ENCODE data around the gene ANKRD40CL. TPM values are rescaled to one million over a fixed set of nuclear protein-coding genes. Genes with fewer than 3 reads are reported as not detected.
"Not testable (repeated sequence)": the region's sequence is repeated elsewhere in the genome, so short reads cannot be mapped to it uniquely, and the experiment has no call there.

ANKRD40CL gene
- total RNA-seq, 3 donors from 2014 or later = not detected

- not testable (repeated sequence) for H3K27me3 Mint-ChIP-seq (ENCODE audit: low read depth); ATAC-seq; DNase-seq; H3K4me3 Mint-ChIP-seq; H3K9me3 Mint-ChIP-seq
- Mint-ChIP-seq H3K4me1 (ENCODE audit: low read depth) (peaks cover 59% of the 10 kb centered on the region), H3K36me3 (ENCODE audit: insufficient read depth) (peaks cover 21% of the 10 kb centered on the region)
Measured at GRCh38 chr17:50724622-50725021, 42.7 kb downstream of the ANKRD40CL start.

DNA sequence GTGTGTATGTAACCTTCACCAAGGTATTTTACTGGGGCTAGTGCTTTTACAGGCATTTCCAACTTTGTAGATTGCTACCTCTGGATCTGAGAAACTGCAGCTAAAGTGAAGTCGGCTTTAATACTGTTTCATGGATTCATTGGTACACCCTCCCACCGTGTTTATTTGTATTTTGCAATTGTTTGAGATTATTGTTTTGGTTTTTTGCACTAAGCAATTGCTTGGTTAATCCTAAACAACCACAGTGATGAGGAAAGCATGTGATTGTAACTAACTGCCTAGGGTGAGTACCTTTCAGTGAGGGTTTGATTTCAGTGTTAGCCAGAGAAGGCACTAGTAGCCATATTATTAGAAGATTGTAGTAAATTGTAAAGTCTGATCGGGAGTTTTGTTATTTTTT is 44.6 kb downstream of the ANKRD40CL start:
- DNase-seq (no peak), ATAC-seq (no peak)
- Mint-ChIP-seq H3K4me3 (peak overlapping the region; percentile 98), H3K27me3 (ENCODE audit: low read depth) (no peaks in the 10 kb centered on the region), H3K36me3 (ENCODE audit: insufficient read depth) (peaks cover 21% of the 10 kb centered on the region), H3K4me1 (ENCODE audit: low read depth) (peaks cover 47% of the 10 kb centered on the region), H3K9me3 (no peaks in the 10 kb centered on the region)

DNA sequence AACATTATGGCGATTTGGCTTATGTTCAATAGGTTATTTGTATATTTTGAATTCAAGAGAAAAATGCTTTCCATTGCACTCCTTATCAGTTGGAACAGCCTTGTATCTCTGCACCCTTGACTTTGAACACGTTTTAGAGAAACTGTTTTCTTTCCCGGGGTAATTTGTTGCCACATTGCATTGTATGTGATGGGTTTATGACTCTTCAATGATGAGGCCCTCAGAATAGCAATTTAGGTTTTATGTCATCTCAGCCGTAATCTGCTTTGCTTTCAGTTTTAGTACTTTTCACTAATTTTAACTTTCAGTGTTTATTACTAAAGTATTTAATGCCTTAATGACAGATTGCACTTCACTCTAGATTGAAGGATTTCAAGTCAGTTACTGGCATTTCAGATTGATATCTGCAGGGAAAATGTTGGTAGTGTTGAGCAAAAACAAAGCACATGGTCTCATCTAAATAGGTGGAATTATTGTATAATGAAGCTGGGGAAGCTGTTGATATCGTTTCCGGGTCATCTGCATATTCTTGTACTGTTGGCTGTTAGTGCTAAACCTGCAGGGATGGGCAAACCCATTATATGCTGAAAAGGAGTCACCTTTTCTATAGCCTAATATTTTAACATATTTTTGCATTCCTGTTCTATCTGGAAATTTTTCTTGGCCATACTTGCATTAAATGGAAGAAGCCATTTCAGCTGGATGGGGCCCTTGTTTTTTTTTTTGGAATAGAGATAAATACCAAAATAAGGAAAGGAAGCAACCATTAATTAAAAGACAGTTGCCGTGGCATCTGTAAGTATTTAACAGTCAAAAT is 45.9 kb downstream of the ANKRD40CL start:
- peak overlapping the region; percentile 98 for H3K4me3 Mint-ChIP-seq
- DNase-seq (no peak), ATAC-seq (peak; percentile 17 to 25)
- H3K4me1 Mint-ChIP-seq (ENCODE audit: low read depth) = peaks cover 39% of the 10 kb centered on the region
- peaks cover 15% of the 10 kb centered on the region for H3K36me3 Mint-ChIP-seq (ENCODE audit: insufficient read depth)
- no peaks in the 10 kb centered on the region for H3K27me3 Mint-ChIP-seq (ENCODE audit: low read depth)
- no peaks in the 10 kb centered on the region for H3K9me3 Mint-ChIP-seq

- Mint-ChIP-seq H3K9me3 (no peaks in the 10 kb centered on the region), H3K36me3 (ENCODE audit: insufficient read depth) (peaks cover 15% of the 10 kb centered on the region), H3K4me3 (peak overlapping the region; percentile 98), H3K4me1 (ENCODE audit: low read depth) (peaks cover 33% of the 10 kb centered on the region), H3K27me3 (ENCODE audit: low read depth) (no peaks in the 10 kb centered on the region)
- ATAC-seq (no peak), DNase-seq (no peak)
Measured at GRCh38 chr17:50719924-50720794, 47.2 kb downstream of the ANKRD40CL start.

DNA sequence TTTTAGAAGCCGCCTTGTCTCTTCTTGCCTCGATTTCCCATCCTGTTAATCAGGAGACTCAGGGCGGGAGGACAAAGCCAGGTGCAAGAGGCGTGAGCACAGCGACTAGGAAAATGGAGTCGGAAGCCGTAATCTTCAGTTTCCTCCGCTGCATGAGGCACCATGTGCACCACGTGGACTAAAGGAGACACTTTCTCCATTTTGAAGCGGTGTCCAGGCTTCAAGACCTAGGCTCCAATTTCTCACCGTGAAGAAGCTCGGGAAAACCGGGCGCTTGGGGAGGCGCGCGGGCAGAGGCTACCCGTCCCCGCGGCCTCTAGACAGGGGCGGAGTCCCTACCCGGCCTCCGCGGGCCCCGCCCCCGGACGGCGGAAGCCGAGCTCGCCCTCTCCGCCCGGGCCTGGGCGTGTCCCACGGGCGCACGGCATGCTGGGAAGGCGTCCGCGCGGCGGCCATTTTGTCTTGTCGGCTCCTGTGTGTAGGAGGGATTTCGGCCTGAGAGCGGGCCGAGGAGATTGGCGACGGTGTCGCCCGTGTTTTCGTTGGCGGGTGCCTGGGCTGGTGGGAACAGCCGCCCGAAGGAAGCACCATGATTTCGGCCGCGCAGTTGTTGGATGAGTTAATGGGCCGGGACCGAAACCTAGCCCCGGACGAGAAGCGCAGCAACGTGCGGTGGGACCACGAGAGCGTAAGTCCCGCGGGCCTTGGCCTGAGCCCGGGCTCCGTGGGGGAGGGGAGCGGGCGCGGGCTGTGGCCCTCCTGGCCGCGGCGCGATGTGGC is 48.0 kb downstream of the ANKRD40CL start, which contains the start of gene LUC7L3:
TSS of gene LUC7L3 (plus strand) at position 460 of the 780 bp plus-strand sequence. CDS start at position 590, 130 bp downstream.
- peaks cover 26% of the 10 kb centered on the region for H3K4me1 Mint-ChIP-seq (ENCODE audit: low read depth)
- peak within 1 kb of the TSS; percentile 98 for H3K4me3 Mint-ChIP-seq
- H3K9me3 Mint-ChIP-seq = no peaks in the 10 kb centered on the region
- no peaks in the 10 kb centered on the region for H3K27me3 Mint-ChIP-seq (ENCODE audit: low read depth)
- H3K36me3 Mint-ChIP-seq (ENCODE audit: insufficient read depth) = peaks cover 15% of the 10 kb centered on the region
- peak; percentile 89 for DNase-seq
- ATAC-seq = peak; percentile 94 to 95

- DNase-seq (no peak), ATAC-seq (no peak)
- peaks cover 2% of the 10 kb centered on the region for H3K27me3 Mint-ChIP-seq (ENCODE audit: low read depth)
- H3K4me1 Mint-ChIP-seq (ENCODE audit: low read depth) = peaks cover 2% of the 10 kb centered on the region
- H3K4me3 Mint-ChIP-seq = no peak overlapping the region
- H3K36me3 Mint-ChIP-seq (ENCODE audit: insufficient read depth) = peaks cover 2% of the 10 kb centered on the region
- H3K9me3 Mint-ChIP-seq = no peaks in the 10 kb centered on the region
Measured at GRCh38 chr17:50715471-50715870, 51.8 kb downstream of the ANKRD40CL start.

GRCh38 chr17:50712641-50713040 is 54.7 kb downstream of the ANKRD40CL start:
- ATAC-seq (no peak), DNase-seq (no peak)
- no peaks in the 10 kb centered on the region for H3K9me3 Mint-ChIP-seq
- H3K4me3 Mint-ChIP-seq = no peak overlapping the region
- peaks cover 21% of the 10 kb centered on the region for H3K4me1 Mint-ChIP-seq (ENCODE audit: low read depth)
- no peaks in the 10 kb centered on the region for H3K36me3 Mint-ChIP-seq (ENCODE audit: insufficient read depth)
- H3K27me3 Mint-ChIP-seq (ENCODE audit: low read depth) = peaks cover 2% of the 10 kb centered on the region

Other genes with a start within 250 kb of the ANKRD40CL start
- gene EPN3, start 234.8 kb downstream of the ANKRD40CL start, total RNA-seq = under 1 TPM in 1 of 3 donors, not detected in 2; 0.30 TPM
- gene SPATA20, start 220.3 kb downstream of the ANKRD40CL start, total RNA-seq = 10 to 100 TPM in 2 of 3 donors, 1 to 10 TPM in 1; 6.5 to 16.9 (median 13.5) TPM
- gene CACNA1G, start 206.8 kb downstream of the ANKRD40CL start, total RNA-seq = under 1 TPM in 1 of 3 donors, not detected in 2; 0.03 TPM
- under 1 TPM; 0.26 to 0.63 (median 0.49) TPM for gene ABCC3, start 132.6 kb downstream of the ANKRD40CL start, total RNA-seq
- gene ANKRD40, start 59.6 kb downstream of the ANKRD40CL start, total RNA-seq = 10 to 100 TPM; 54.4 to 61.1 (median 59.1) TPM
- gene LUC7L3, start 47.9 kb downstream of the ANKRD40CL start, total RNA-seq = 100 to 1,000 TPM in 2 of 3 donors, 10 to 100 TPM in 1; 99.8 to 108 (median 100) TPM
- not detected for gene WFIKKN2, start 68.1 kb upstream of the ANKRD40CL start, total RNA-seq
- gene TOB1, start 98.8 kb upstream of the ANKRD40CL start, total RNA-seq = 10 to 100 TPM; 29.4 to 31.0 (median 30.9) TPM